ENCODE results near the gene PANX1.

DNA sequence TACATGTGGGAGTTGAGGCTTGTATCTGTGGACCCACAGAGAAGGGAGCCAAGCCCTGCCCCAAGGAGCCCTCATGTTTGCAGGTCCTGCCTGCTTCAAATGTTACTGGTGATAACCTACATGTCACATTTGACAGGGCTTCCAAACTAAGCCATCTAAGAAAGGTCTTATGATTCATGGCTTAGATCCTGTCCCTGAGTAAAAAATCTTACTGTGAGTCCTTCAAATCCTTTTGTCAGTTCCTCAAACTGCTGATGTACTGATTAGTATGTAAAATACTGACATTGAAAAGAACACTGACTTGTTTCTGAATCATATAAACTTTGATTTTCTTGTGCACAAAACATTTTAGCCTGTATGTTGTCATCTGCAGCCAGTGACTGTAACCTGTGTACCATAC, 1.0 kb upstream of the PANX1 start:
- TF ChIP-seq, protein P1, sequence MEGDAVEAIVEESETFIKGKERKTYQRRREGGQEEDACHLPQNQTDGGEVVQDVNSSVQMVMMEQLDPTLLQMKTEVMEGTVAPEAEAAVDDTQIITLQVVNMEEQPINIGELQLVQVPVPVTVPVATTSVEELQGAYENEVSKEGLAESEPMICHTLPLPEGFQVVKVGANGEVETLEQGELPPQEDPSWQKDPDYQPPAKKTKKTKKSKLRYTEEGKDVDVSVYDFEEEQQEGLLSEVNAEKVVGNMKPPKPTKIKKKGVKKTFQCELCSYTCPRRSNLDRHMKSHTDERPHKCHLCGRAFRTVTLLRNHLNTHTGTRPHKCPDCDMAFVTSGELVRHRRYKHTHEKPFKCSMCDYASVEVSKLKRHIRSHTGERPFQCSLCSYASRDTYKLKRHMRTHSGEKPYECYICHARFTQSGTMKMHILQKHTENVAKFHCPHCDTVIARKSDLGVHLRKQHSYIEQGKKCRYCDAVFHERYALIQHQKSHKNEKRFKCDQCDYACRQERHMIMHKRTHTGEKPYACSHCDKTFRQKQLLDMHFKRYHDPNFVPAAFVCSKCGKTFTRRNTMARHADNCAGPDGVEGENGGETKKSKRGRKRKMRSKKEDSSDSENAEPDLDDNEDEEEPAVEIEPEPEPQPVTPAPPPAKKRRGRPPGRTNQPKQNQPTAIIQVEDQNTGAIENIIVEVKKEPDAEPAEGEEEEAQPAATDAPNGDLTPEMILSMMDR (IDR thresholded peaks at IDR 0.05 in 2 of 3, conservative IDR thresholded peaks at IDR 0.05 in 1 of 3; ENCODE audit: control insufficient read depth in 2 of 3, extremely low read depth in 1 of 3, insufficient read depth in 1 of 3, low read depth in 3 of 3, low read length in 3 of 3) = no peak
- no peak for TF ChIP-seq TAF1 (IDR thresholded peaks at IDR 0.05; ENCODE audit: borderline replicate concordance, low read depth, low read length)
- TF ChIP-seq TARDBP (IDR thresholded peaks at IDR 0.05; ENCODE audit: borderline replicate concordance) = no peak
- TF ChIP-seq FOS (IDR thresholded peaks at IDR 0.05; ENCODE audit: borderline replicate concordance, extremely low read depth, insufficient read length) = no peak
- TF ChIP-seq SPI1 (IDR thresholded peaks at IDR 0.05; ENCODE audit: borderline replicate concordance, insufficient read depth, low read depth, low read length) = no peak
- no peak for TF ChIP-seq HDGF (IDR thresholded peaks at IDR 0.05)
- TF ChIP-seq NFYB (IDR thresholded peaks at IDR 0.05; ENCODE audit: insufficient read depth, low read depth, low read length) = no peak
- TF ChIP-seq DPF2 (IDR thresholded peaks at IDR 0.05) = no peak
- TF ChIP-seq RAD21 (IDR thresholded peaks at IDR 0.05; ENCODE audit: insufficient read depth, low read depth, low read length) = no peak
- TF ChIP-seq, protein P2, sequence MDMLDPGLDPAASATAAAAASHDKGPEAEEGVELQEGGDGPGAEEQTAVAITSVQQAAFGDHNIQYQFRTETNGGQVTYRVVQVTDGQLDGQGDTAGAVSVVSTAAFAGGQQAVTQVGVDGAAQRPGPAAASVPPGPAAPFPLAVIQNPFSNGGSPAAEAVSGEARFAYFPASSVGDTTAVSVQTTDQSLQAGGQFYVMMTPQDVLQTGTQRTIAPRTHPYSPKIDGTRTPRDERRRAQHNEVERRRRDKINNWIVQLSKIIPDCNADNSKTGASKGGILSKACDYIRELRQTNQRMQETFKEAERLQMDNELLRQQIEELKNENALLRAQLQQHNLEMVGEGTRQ (IDR thresholded peaks at IDR 0.05; ENCODE audit: borderline replicate concordance, low read depth, low read length) = no peak
- no peak for TF ChIP-seq EZH2 (IDR thresholded peaks at IDR 0.05; ENCODE audit: borderline replicate concordance, control insufficient read depth, low read depth, low read length)
- TF ChIP-seq POLR2AphosphoS5 (IDR thresholded peaks at IDR 0.05; ENCODE audit: low read length) = no peak
- TF ChIP-seq HCFC1 (IDR thresholded peaks at IDR 0.05; ENCODE audit: low read length) = no peak
- no peak for TF ChIP-seq YY1 (IDR thresholded peaks at IDR 0.05; ENCODE audit: low read depth, low read length)
